ENCODE data around the gene PDE4B.

The PDE4B gene

DNA sequence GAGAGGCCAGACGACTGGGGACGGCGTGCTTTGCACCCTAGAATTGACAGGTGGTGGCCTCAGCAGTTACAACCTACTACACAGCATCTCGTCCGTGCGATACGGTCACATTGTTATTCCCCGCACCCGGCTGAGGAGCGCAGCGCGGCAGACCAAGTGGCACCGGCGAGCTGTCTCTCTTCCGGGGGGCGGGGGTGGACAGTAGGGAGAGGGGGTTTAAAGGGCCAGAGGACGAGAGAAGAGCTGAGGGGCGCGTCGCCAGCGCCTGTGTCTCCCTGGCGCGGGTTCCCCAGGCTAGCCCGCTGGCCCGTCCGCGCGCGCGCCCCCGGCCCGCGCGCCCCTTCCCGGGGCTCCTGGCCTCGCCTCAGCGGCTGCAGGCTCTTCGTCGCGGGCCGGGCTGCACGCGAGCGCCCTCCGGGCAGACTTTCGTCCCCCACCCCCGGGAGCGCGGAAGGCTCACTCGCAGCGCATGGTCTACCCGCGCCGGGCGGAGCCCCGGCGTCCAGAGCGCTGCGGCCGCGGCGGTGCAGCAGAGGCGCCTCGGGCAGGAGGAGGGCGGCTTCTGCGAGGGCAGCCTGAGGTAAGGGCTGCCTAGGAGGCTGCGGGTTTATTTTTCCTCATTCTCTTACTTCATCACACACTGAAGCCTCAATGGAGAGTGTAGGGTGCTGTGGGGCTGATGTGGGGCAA is at the start of gene PDE4B:
TSS of gene PDE4B (plus strand) at position 227 of the 690 bp plus-strand sequence.
- Histone ChIP-seq H3K4me3 (ENCODE audit: low read depth in 1 of 2, low read length in 1 of 2) (peak within 1 kb of the TSS; percentile 28 to 45), H3K27ac (no peak within 1 kb of the TSS), H3K9me3 (no peaks in the 10 kb centered on the region), H3K4me1 (ENCODE audit: control insufficient read depth in 1 of 2, insufficient read depth in 1 of 2, low read depth in 1 of 2, low read length in 1 of 2) (peaks cover 26 to 28% of the 10 kb centered on the region in 2 experiments), H3K27me3 (peaks cover 55% of the 10 kb centered on the region), H3K36me3 (no peaks in the 10 kb centered on the region)
- TF ChIP-seq, protein P1, sequence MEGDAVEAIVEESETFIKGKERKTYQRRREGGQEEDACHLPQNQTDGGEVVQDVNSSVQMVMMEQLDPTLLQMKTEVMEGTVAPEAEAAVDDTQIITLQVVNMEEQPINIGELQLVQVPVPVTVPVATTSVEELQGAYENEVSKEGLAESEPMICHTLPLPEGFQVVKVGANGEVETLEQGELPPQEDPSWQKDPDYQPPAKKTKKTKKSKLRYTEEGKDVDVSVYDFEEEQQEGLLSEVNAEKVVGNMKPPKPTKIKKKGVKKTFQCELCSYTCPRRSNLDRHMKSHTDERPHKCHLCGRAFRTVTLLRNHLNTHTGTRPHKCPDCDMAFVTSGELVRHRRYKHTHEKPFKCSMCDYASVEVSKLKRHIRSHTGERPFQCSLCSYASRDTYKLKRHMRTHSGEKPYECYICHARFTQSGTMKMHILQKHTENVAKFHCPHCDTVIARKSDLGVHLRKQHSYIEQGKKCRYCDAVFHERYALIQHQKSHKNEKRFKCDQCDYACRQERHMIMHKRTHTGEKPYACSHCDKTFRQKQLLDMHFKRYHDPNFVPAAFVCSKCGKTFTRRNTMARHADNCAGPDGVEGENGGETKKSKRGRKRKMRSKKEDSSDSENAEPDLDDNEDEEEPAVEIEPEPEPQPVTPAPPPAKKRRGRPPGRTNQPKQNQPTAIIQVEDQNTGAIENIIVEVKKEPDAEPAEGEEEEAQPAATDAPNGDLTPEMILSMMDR (IDR thresholded peaks at IDR 0.05): no peak

DNA sequence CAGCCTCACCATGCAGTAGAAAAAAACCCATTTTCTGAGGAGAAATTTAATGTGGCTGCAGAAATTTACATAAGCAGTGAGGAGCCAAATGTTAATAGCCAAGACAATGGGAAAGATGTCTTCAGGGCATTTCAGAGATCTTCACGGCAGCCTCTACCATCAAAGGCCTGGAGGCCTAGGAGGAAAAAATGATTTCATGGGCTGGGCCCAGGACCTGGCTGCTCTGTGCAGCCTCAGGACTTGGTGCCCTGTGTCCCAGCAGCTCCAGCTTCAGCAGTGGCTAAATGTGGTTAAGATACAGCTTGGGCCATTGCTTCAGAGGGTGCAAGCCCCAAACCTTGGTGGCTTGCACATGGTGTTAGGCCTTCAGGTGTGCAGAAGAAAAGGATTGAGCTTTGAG is 48.0 kb upstream of the PDE4B start:
- Histone ChIP-seq H3K27me3 (no peaks in the 10 kb centered on the region), H3K36me3 (no peaks in the 10 kb centered on the region), H3K9me3 (no peaks in the 10 kb centered on the region), H3K27ac (no peak overlapping the region), H3K4me1 (ENCODE audit: control insufficient read depth in 1 of 2, insufficient read depth in 1 of 2, low read depth in 1 of 2, low read length in 1 of 2) (no peaks in the 10 kb centered on the region), H3K4me3 (ENCODE audit: low read depth in 1 of 2, low read length in 1 of 2) (no peak overlapping the region)
- TF ChIP-seq, protein P1 (IDR thresholded peaks at IDR 0.05): no peak

DNA sequence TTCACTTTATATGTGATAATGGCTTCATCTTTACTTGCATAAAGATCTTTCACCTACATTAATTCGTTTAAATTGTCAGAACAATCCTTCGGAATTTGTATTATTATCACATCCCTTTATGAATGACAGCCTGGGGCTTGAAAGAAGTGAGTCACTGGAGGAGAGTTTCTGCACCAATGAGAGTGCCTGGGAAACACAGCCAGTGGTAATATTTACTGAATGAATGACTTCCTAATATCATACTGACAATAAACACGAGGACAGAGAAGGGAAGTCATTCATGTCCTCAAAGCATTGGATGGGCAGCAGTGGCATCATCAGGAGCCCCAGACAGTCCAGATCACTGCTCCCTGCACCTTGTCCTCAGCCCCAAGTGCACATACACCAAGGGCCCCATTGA is 40.7 kb upstream of the PDE4B start:
- Histone ChIP-seq H3K27ac (no peak overlapping the region), H3K4me1 (ENCODE audit: control insufficient read depth in 1 of 2, insufficient read depth in 1 of 2, low read depth in 1 of 2, low read length in 1 of 2) (no peaks in the 10 kb centered on the region), H3K36me3 (no peaks in the 10 kb centered on the region), H3K9me3 (no peaks in the 10 kb centered on the region), H3K4me3 (ENCODE audit: low read depth in 1 of 2, low read length in 1 of 2) (no peak overlapping the region), H3K27me3 (no peaks in the 10 kb centered on the region)
- TF ChIP-seq, protein P1 (IDR thresholded peaks at IDR 0.05): no peak

DNA sequence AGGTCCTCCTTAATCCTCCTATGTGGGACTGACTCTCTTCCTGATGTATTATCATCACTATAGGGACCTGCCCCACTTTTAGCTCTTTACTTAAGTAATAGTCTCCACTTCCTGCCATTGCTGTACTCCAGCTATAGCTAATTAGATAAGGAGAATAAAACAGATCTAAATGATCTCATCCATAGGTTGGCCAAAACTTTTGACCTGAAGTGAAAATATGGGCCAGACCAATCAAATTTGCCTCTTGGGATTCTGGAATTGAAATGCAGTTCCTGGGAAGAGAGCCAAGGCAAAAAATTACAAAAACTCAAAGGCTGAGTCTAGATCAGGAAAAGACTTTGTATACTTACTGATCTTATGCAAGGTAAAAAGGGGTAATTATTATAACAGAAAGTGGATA is 36.1 kb upstream of the PDE4B start:
- H3K27me3 ChIP-seq: no peaks in the 10 kb centered on the region
- TF ChIP-seq, protein P1 (IDR thresholded peaks at IDR 0.05): no peak
- no peaks in the 10 kb centered on the region for H3K4me1 ChIP-seq (ENCODE audit: control insufficient read depth in 1 of 2, insufficient read depth in 1 of 2, low read depth in 1 of 2, low read length in 1 of 2)
- H3K36me3 ChIP-seq: no peaks in the 10 kb centered on the region
- H3K27ac ChIP-seq: no peak overlapping the region
- no peak overlapping the region for H3K4me3 ChIP-seq (ENCODE audit: low read depth in 1 of 2, low read length in 1 of 2)
- H3K9me3 ChIP-seq: no peaks in the 10 kb centered on the region

DNA sequence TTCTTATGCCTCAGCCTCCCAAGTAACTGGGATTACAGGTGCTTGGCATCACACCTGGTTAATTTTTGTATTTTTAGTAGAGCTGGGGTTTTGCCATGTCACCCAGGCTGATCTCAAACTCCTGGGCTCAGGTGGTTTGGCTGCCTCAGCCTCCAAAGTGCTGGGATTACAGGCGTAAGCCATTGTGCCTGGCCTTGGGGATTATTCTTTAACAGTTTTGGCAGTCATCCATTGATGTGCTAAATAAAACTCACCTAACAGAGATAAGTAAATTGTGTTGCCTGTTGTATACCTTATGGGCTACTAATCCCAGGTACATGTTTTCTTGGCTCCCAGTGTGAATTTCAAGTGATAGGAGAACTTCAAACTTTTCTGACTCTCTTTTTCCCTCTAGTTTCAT is 35.2 kb upstream of the PDE4B start:
- Histone ChIP-seq H3K36me3 (no peaks in the 10 kb centered on the region), H3K4me1 (ENCODE audit: control insufficient read depth in 1 of 2, insufficient read depth in 1 of 2, low read depth in 1 of 2, low read length in 1 of 2) (no peaks in the 10 kb centered on the region), H3K27ac (no peak overlapping the region), H3K4me3 (ENCODE audit: low read depth in 1 of 2, low read length in 1 of 2) (no peak overlapping the region), H3K9me3 (no peaks in the 10 kb centered on the region), H3K27me3 (no peaks in the 10 kb centered on the region)
- TF ChIP-seq, protein P1 (IDR thresholded peaks at IDR 0.05): no peak

Measured in neutrophil (primary cell).